Fibroblast of lung (primary cell): ENCODE results near the gene RPL10A. TPM values are rescaled to one million over a fixed set of nuclear protein-coding genes. Genes with fewer than 3 reads are reported as not detected.
A peak's percentile ranks its signal among the peaks of the same experiment; 100 is the strongest.

Experiments used
- DNase-seq, 2 donors: peaks; one replicate each; pipeline versions ENCODE4 v3.0.0 to v3.0.0-alpha.2; 2010; ENCODE audit warnings: low read depth in 2 of 2
- H2AFZ ChIP-seq: 2 replicates; pipeline ENCODE4 v1.5.1; 2012; ENCODE audit warnings: low read length, control low read depth, inconsistent platforms
- H3K27ac ChIP-seq: 2 replicates; pipeline ENCODE4 v1.5.1; 2011; ENCODE audit warnings: low read length, control low read depth; ENCODE audit not compliant: insufficient read depth
- H3K27me3 ChIP-seq: 2 replicates; pipeline ENCODE4 v1.5.1; 2011; ENCODE audit warnings: mild to moderate bottlenecking, low read length; ENCODE audit not compliant: control insufficient read depth, insufficient read depth
- H3K36me3 ChIP-seq: 2 replicates; pipeline ENCODE4 v1.5.1; 2011; ENCODE audit warnings: low read length; ENCODE audit not compliant: control insufficient read depth, insufficient read depth
- H3K4me1 ChIP-seq: 2 replicates; pipeline ENCODE4 v1.5.1; 2011; ENCODE audit warnings: low read length; ENCODE audit not compliant: control insufficient read depth, insufficient read depth; ENCODE audit errors: extremely low read depth
- H3K4me2 ChIP-seq: 2 replicates; pipeline ENCODE4 v1.5.1; 2011; ENCODE audit warnings: low read length, control low read depth; ENCODE audit not compliant: insufficient read depth; ENCODE audit errors: extremely low read depth
- H3K4me3 ChIP-seq, 4 experiments: fragments of 200-600 bp in 1 of 4; sonication (generic) in 1 of 4; replicated peaks in 1 of 4; 2 replicates each; pipeline ENCODE4 v1.5.1; 2011 to 2016; ENCODE audit warnings: low read length in 4 of 4, low read depth in 3 of 4, mild to moderate bottlenecking in 3 of 4, control low read depth in 2 of 4, inconsistent platforms in 1 of 4, mixed read lengths in 1 of 4; ENCODE audit not compliant: insufficient read depth in 1 of 4; ENCODE audit errors: control extremely low read depth in 1 of 4
- H3K79me2 ChIP-seq: 2 replicates; pipeline ENCODE4 v1.5.1; 2012; ENCODE audit warnings: mild to moderate bottlenecking, low read length, inconsistent platforms; ENCODE audit not compliant: control insufficient read depth, insufficient read depth
- H3K9ac ChIP-seq: 2 replicates; pipeline ENCODE4 v1.5.1; 2011; ENCODE audit warnings: mild to moderate bottlenecking, low read length, control low read depth; ENCODE audit not compliant: insufficient read depth
- H3K9me3 ChIP-seq: 2 replicates; pipeline ENCODE4 v1.5.1; 2012; ENCODE audit warnings: low read depth, low read length; ENCODE audit not compliant: control insufficient read depth, insufficient read depth
- H4K20me1 ChIP-seq: 2 replicates; pipeline ENCODE4 v1.5.1; 2011; ENCODE audit warnings: low read length; ENCODE audit not compliant: control insufficient read depth, insufficient read depth; ENCODE audit errors: extremely low read depth
- EZH2 ChIP-seq: IDR thresholded peaks from 2 replicates; pipeline ENCODE4 v1.5.1; 2012; ENCODE audit warnings: low read length, control low read depth, mild to moderate bottlenecking; ENCODE audit errors: missing control alignments
- polyA plus RNA-seq, 2 donors: library from polyadenylated mRNA; depleted of rRNA in 1 of 2; stranded (reverse) in 1 of 2; unstranded in 1 of 2; fragments of >200 nt; gene quantifications; 2 replicates each; pipeline ENCODE4 v1.2.1, GENCODE V29; 2011 to 2012; ENCODE audit warnings: missing spikeins in 1 of 2
- total RNA-seq: library from RNA; depleted of rRNA; stranded (reverse); fragments of >200 nt; gene quantifications from 2 replicates; pipeline ENCODE4 v1.2.1, GENCODE V29; 2014
- TF ChIP-seq, protein P1 (sequence below), 2 donors: IDR thresholded peaks in 1 of 2; conservative IDR thresholded peaks in 1 of 2; 1 replicate in 1 of 2; 2 replicates in 1 of 2; pipeline ENCODE4 v1.5.1; 2011 to 2012; ENCODE audit warnings: low read length in 2 of 2, control low read depth in 1 of 2, inconsistent platforms in 1 of 2, low read depth in 1 of 2, mild to moderate bottlenecking in 1 of 2

Gene RPL10A
- total and polyA plus RNA-seq, 2 donors (not counting 1 experiment from before 2014, with no cell fraction given) = 1,754 to 1,911 TPM

DNA sequence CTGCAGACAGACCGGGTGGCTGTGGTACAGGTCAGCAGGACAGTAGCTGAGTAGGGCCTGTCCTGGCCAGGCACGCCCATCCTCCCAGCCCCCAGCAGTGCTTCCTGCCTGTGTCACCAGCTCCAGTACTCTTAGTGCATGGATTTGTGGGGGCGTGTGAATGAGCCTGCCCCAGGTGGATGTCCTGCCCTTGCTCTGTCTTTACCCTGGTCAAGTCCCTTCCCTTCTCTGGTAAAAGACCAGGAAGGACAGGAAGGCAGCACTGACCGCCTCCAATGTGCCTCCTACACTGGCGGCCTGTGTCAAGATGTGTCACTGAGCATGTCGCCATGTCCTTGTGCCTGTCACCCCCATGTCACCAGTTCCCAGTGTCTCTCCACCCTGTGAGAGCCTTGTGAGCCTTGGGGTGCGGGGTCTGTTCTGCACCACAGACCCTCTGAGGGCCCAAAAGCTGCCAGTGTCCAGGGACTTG is 16.8 kb downstream of the RPL10A start:
- Histone ChIP-seq H3K9ac (no peak overlapping the region), H2AFZ (no peak overlapping the region), H3K27ac (peak overlapping the region; percentile 65), H3K4me3 (no peak overlapping the region), H3K79me2 (peaks cover 26% of the 10 kb centered on the region), H3K9me3 (no peaks in the 10 kb centered on the region), H3K27me3 (no peaks in the 10 kb centered on the region), H3K4me1 (peaks cover 35% of the 10 kb centered on the region), H3K36me3 (peaks cover 11% of the 10 kb centered on the region), H4K20me1 (no peaks in the 10 kb centered on the region), H3K4me2 (no peak overlapping the region)
- DNase-seq = peak in 1 of 2 donors; percentile 48
- TF ChIP-seq, protein P1, sequence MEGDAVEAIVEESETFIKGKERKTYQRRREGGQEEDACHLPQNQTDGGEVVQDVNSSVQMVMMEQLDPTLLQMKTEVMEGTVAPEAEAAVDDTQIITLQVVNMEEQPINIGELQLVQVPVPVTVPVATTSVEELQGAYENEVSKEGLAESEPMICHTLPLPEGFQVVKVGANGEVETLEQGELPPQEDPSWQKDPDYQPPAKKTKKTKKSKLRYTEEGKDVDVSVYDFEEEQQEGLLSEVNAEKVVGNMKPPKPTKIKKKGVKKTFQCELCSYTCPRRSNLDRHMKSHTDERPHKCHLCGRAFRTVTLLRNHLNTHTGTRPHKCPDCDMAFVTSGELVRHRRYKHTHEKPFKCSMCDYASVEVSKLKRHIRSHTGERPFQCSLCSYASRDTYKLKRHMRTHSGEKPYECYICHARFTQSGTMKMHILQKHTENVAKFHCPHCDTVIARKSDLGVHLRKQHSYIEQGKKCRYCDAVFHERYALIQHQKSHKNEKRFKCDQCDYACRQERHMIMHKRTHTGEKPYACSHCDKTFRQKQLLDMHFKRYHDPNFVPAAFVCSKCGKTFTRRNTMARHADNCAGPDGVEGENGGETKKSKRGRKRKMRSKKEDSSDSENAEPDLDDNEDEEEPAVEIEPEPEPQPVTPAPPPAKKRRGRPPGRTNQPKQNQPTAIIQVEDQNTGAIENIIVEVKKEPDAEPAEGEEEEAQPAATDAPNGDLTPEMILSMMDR (conservative IDR thresholded peaks at IDR 0.05 in 1 of 2, IDR thresholded peaks at IDR 0.05 in 1 of 2; ENCODE audit: low read depth in 1 of 2, low read length in 2 of 2) = no peak
- no peak for TF ChIP-seq EZH2

DNA sequence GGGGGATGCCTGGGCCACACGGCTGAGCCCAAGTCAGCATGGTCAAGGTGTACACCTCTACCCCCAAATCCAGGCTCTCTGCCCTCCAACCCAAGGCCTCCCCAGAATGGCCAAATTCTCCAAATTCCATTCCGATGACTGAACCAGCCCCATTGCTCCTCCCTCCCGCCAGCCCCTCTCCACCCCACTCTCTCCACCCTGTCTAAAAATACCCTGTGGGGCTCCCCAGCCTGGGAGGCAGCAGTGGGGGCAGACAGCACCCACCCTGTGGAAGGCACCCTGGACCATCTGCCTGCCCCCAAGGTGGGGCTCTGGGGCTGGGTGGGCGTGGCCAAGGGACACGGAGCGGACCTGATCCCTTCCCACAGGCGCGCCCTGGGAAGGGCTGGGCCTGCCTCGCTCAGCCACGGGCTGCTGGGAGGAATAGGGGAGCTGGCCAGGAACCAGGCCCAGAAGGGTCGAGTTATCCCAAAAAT is 17.2 kb downstream of the RPL10A start:
- Histone ChIP-seq H4K20me1 (no peaks in the 10 kb centered on the region), H3K36me3 (peaks cover 9% of the 10 kb centered on the region), H3K9me3 (no peaks in the 10 kb centered on the region), H3K27me3 (no peaks in the 10 kb centered on the region), H3K27ac (peak overlapping the region; percentile 65), H3K4me1 (peaks cover 38% of the 10 kb centered on the region), H2AFZ (no peak overlapping the region), H3K4me3 (peak overlapping the region in 1 of 4 experiments; percentile 36), H3K4me2 (no peak overlapping the region), H3K9ac (no peak overlapping the region), H3K79me2 (peaks cover 29% of the 10 kb centered on the region)
- TF ChIP-seq EZH2 = no peak
- TF ChIP-seq, protein P1 (conservative IDR thresholded peaks at IDR 0.05 in 1 of 2, IDR thresholded peaks at IDR 0.05 in 1 of 2; ENCODE audit: low read depth in 1 of 2, low read length in 2 of 2) = no peak
- DNase-seq = peak in 1 of 2 donors; percentile 65

DNA sequence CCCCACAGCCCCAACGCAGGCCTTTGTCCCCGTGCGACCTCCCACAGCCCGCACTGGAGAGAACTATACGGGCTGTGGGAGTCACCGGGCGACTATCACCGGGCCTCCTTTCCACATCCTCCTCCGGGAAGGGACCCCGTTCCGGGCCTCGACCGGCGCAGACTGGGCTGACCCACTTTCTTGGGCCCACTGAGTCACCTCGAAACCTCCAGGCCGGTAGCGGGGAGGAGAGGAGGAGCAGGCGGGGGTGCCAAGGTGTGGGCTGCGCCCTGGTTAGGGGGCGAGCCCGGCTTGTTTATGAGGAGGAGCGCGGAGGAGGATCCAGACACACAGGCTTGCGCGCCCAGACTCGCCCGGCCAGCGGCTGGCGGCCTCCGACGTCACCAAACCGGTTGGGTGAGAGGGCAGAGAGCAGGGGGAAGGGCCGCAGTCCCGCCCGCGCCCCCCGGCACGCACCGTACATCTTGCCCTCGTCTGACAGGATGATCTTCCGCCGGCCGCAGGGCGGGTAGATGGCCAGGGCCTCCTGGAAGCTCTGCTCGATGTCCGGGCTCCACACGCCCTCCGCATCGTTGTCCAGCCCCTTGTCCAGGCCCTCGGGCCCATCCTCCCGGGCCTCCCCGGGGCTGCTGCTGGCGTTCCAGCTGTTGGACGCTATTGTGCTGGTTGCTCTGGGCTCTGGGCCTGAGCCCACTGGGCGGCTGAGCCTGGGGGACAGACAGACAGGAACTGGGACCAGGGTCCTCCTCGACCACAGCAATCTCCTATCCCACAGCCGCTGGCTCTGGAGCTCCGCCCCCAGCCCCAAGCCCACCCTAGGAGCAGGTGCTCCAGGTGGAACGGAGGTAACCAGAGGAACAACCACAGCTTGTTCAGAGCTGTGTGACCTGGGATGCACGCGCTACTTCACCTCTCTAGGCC is 18.1 kb downstream of the RPL10A start:
- TF ChIP-seq, protein P1 (conservative IDR thresholded peaks at IDR 0.05 in 1 of 2, IDR thresholded peaks at IDR 0.05 in 1 of 2; ENCODE audit: low read depth in 1 of 2, low read length in 2 of 2) = no peak
- no peak for TF ChIP-seq EZH2

More for the DNA sequence above, 18.1 kb downstream of the RPL10A start:
- Histone ChIP-seq H3K9me3 (no peaks in the 10 kb centered on the region), H3K9ac (peak overlapping the region; percentile 26), H3K27me3 (no peaks in the 10 kb centered on the region), H3K4me1 (peaks cover 44% of the 10 kb centered on the region), H3K4me2 (peak overlapping the region; percentile 32), H3K36me3 (peaks cover 9% of the 10 kb centered on the region), H3K79me2 (peaks cover 32% of the 10 kb centered on the region), H4K20me1 (no peaks in the 10 kb centered on the region), H3K27ac (peak overlapping the region; percentile 65), H3K4me3 (peak overlapping the region in 1 of 4 experiments; percentile 36), H2AFZ (no peak overlapping the region)
- no peak for DNase-seq
